GM12892 (cell line): ENCODE data around the gene TBC1D5.

Source experiments
- POLR2A ChIP-seq: IDR thresholded peaks from 2 replicates; pipeline ENCODE4 v1.6.1; 2011; ENCODE audit warnings: low read depth, low read length, control low read depth
- POLR2AphosphoS5 ChIP-seq: IDR thresholded peaks from 2 replicates; pipeline ENCODE4 v1.6.1; 2011; ENCODE audit warnings: low read depth, low read length, control low read depth
- TAF1 ChIP-seq: IDR thresholded peaks from 2 replicates; pipeline ENCODE4 v1.6.1; 2011; ENCODE audit warnings: low read depth, mild to moderate bottlenecking, control low read depth, low read length, borderline replicate concordance

DNA sequence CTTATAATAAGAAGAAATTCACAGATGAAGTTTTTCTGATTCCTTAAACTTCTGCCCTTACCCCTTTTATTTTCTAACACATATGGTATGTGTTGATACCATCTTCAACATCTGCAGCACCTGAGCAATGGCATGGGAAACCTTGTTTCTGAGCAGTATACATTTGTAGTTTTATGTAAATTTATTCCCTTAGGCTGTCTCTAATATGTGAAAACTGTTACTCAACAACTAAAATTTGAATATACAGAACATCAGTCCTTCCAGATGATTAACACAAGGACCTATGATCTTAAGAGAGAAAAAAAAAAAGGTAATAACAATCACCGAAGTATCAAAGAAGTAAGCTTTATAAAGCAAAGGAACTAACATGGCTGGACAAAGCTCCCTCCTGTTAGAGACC lies 190.5 kb downstream of the TBC1D5 start:
- TF ChIP-seq POLR2A, result no peak
- TF ChIP-seq TAF1, result no peak
- TF ChIP-seq POLR2AphosphoS5, result no peak
